ENCODE data around the gene USP25.

DNA sequence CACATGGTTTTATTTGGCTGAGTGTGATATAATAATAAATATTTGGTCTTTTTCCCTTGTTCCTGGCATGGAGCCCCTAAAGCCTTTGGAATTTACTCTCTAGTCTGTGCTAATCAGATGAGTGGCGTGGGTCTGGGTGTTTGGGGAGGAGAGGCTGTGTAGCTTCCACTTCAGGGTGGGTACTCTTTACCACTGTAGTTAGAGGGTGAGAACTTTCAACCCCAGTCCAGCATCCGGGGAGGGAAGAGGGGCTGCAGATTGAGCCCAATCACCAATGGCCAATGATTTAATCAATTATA is 20.0 kb downstream of the USP25 start:
- TF ChIP-seq ZNF232 (CRISPR knock-in tag; IDR thresholded peaks at IDR 0.05) = no peak
- TF ChIP-seq, protein P1, sequence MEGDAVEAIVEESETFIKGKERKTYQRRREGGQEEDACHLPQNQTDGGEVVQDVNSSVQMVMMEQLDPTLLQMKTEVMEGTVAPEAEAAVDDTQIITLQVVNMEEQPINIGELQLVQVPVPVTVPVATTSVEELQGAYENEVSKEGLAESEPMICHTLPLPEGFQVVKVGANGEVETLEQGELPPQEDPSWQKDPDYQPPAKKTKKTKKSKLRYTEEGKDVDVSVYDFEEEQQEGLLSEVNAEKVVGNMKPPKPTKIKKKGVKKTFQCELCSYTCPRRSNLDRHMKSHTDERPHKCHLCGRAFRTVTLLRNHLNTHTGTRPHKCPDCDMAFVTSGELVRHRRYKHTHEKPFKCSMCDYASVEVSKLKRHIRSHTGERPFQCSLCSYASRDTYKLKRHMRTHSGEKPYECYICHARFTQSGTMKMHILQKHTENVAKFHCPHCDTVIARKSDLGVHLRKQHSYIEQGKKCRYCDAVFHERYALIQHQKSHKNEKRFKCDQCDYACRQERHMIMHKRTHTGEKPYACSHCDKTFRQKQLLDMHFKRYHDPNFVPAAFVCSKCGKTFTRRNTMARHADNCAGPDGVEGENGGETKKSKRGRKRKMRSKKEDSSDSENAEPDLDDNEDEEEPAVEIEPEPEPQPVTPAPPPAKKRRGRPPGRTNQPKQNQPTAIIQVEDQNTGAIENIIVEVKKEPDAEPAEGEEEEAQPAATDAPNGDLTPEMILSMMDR (IDR thresholded peaks at IDR 0.05 in 2 of 3, conservative IDR thresholded peaks at IDR 0.05 in 1 of 3; ENCODE audit: insufficient read depth in 2 of 3, low read depth in 1 of 3, low read length in 3 of 3) = no peak
- TF ChIP-seq NR2C2 (CRISPR knock-in tag; IDR thresholded peaks at IDR 0.05) = no peak
- no peak for TF ChIP-seq NR2C2 (tag; IDR thresholded peaks at IDR 0.05)
